D721Med (cell line): ENCODE results near the gene LURAP1L.

ENCODE experiments used
- DNase-seq: peaks from one replicate; pipeline ENCODE4 v3.0.0; 2011; ENCODE audit warnings: low spot score; ENCODE audit not compliant: insufficient read length
- FAIRE-seq: peaks from 2 replicates; lab custom pipeline; 2011; peaks lifted over from hg19 to GRCh38; lab: Jason Lieb, UNC
- TF ChIP-seq, protein P1 (sequence below): IDR thresholded peaks from 2 replicates; pipeline ENCODE4 v1.5.1; 2012; ENCODE audit warnings: mild to moderate bottlenecking, control low read depth; ENCODE audit not compliant: insufficient read depth; ENCODE audit errors: missing control alignments

The LURAP1L gene

DNA sequence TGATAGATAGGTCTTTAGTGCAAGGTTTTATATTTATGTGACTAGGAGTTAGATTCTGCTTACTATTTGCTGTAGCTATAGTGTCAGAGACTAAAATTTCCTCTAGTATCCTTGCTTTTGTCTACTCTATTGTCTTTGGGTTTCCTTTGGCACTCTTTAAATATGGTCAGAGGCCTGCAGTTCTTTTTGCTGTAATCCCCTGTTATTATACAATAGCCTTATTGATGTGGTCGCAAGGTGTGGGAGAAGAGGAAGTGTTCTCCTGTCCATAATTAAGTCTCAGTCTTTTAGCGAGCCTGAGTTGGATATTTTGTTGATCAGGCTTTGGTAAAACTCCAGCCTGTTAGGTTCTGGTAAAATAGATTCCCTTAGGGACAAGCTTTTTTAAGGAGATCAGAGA lies 34.9 kb downstream of the LURAP1L start:
- FAIRE-seq (no peak), DNase-seq (no peak)
- TF ChIP-seq, protein P1, sequence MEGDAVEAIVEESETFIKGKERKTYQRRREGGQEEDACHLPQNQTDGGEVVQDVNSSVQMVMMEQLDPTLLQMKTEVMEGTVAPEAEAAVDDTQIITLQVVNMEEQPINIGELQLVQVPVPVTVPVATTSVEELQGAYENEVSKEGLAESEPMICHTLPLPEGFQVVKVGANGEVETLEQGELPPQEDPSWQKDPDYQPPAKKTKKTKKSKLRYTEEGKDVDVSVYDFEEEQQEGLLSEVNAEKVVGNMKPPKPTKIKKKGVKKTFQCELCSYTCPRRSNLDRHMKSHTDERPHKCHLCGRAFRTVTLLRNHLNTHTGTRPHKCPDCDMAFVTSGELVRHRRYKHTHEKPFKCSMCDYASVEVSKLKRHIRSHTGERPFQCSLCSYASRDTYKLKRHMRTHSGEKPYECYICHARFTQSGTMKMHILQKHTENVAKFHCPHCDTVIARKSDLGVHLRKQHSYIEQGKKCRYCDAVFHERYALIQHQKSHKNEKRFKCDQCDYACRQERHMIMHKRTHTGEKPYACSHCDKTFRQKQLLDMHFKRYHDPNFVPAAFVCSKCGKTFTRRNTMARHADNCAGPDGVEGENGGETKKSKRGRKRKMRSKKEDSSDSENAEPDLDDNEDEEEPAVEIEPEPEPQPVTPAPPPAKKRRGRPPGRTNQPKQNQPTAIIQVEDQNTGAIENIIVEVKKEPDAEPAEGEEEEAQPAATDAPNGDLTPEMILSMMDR, result no peak

DNA sequence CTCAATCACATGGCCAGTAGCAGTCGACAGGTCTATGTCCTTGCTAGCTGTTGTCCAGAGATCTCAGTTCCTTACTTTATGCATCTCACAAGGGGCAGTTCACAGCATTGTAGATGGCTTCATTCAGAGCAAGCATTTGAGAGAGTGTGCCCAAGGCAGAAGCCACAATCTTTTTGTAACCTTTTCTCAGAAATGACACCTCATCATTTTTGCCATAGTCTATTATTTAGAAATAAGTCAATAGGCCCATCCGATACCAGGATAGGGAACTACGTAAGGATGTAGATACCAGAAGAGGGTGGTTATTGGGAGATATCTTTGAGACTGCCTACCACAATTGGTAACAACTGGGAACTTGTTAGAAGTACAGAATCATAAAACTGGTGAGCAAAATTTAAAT lies 37.1 kb downstream of the LURAP1L start:
- DNase-seq (no peak), FAIRE-seq (no peak)
- TF ChIP-seq, protein P1, result no peak

DNA sequence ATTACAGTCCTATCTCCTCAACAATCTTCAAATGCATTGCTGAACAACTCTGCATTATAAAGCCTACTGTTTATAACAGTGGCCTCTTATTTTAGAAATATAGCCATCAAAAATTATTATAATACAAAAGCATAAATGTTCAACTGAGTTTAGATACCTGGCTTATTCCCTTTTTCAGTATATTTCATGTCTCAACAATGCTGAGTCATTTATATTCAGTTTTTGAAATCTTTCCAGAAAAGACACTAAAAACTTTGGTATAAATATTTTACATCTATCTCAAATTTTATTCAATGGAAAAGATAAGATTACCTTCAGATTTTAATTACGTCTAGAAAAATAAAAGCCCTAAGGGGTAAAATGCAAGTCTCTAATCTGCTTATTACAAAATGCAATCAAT lies 37.9 kb downstream of the LURAP1L start:
- TF ChIP-seq, protein P1, result no peak
- DNase-seq (no peak), FAIRE-seq (peak; percentile 11)

GRCh38 chr9:12813533-12813932 lies 38.7 kb downstream of the LURAP1L start:
- FAIRE-seq, result peak; percentile 46
- no peak for DNase-seq

DNA sequence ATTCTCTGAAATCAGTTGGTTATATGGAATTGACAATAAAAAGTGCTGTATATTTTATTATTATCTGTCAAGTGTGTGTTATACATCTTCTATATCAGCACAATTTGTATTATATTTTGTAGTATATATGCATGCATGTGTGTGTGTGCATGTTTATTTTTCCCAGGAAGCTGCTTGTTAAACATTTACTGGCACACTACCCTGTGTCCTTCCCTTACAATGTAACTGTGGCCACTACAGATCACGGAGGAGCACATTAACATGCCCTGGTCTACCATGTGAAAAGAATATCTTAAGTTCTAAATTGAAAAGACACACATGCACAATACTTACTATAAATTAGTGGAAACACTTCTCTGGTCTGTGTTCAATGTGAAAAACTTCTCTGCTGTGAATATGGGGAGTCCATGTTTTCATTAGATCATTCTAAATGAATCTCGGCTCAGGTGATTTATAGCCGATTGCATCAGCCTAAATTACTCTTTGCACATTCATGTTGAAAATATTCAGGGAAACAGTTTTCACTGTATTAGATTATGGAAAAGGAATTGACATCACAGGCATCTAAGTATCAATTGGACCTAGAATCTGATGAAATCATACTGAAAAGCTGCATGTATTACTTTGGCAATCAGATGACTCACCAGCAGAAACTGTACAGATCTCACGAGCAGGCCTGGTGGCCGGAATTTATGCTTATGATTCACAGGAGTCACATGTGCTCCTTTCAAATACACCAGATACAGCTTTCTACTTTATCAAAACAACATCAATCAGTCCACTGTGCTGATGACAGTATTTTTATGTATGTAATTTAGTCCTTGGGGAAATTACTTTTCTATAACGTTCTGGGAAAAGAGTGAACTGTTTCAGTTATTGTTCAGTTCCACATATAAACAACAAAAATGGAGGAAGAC lies 39.4 kb downstream of the LURAP1L start:
- TF ChIP-seq, protein P1, result no peak
- DNase-seq (no peak), FAIRE-seq (peak; percentile 6)

More at GRCh38 chr9:12813533-12813932, 38.7 kb downstream of the LURAP1L start:
- TF ChIP-seq, protein P1, result no peak

- TF ChIP-seq, protein P1, result no peak
- FAIRE-seq (no peak), DNase-seq (no peak)
Measured at GRCh38 chr9:12814877-12815237, 40.0 kb downstream of the LURAP1L start.

GRCh38 chr9:12815888-12816287 lies 41.1 kb downstream of the LURAP1L start:
- FAIRE-seq (no peak), DNase-seq (no peak)
- TF ChIP-seq, protein P1, result no peak
